ENCODE data around the gene EXOC6B. TPM values are rescaled to one million over a fixed set of nuclear protein-coding genes. Genes with fewer than 3 reads are reported as not detected.

The EXOC6B gene
- total and polyA plus RNA-seq, 2 of the 8 experiments (the other 6 are each of a cell fraction or from before 2014, with no cell fraction given), result 13.5 to 33.0 TPM

- H2BK5ac ChIP-seq (ENCODE audit: low read depth, low read length), result no peak overlapping the region
- no peak for TF ChIP-seq FOSL1 (IDR thresholded peaks at IDR 0.05; ENCODE audit: insufficient read depth, low read depth, low read length)
- no peak for TF ChIP-seq RBBP5 (IDR thresholded peaks at IDR 0.05; ENCODE audit: borderline replicate concordance, low read depth, low read length)
- TF ChIP-seq SIX5 (IDR thresholded peaks at IDR 0.05; ENCODE audit: low read depth, low read length), result no peak
- no peak for TF ChIP-seq CTCF (IDR thresholded peaks at IDR 0.05; ENCODE audit: control extremely low read depth in 1 of 3, insufficient read depth in 1 of 3, low read depth in 1 of 3, low read length in 3 of 3)
- TF ChIP-seq MAX (IDR thresholded peaks at IDR 0.05), result no peak
- no peak overlapping the region for H3K27ac ChIP-seq (ENCODE audit: low read depth, low read length)
- no peak overlapping the region for H2BK20ac ChIP-seq (ENCODE audit: low read length)
- H3K18ac ChIP-seq (ENCODE audit: extremely low read depth, low read length), result no peak overlapping the region
- H4K20me1 ChIP-seq (replicated peaks in 1 of 2; ENCODE audit: control insufficient read depth in 1 of 2, insufficient read depth in 2 of 2, low read length in 2 of 2), result no peaks in the 10 kb centered on the region
- no peaks in the 10 kb centered on the region for H3K36me3 ChIP-seq (ENCODE audit: control insufficient read depth in 2 of 4, insufficient read depth in 4 of 4, low read length in 3 of 4)
- no peak overlapping the region for H3K4ac ChIP-seq (replicated peaks; ENCODE audit: insufficient read length, low read depth, low read length)
- no peak overlapping the region for H3K9ac ChIP-seq (replicated peaks in 1 of 4; ENCODE audit: extremely low read depth in 1 of 4, low read depth in 3 of 4, low read length in 3 of 4)
- H4K91ac ChIP-seq (replicated peaks; ENCODE audit: insufficient read length, low read length), result no peak overlapping the region
- H3K4me3 ChIP-seq (ENCODE audit: extremely low read depth in 1 of 4, insufficient read depth in 2 of 4, low read depth in 3 of 4, low read length in 4 of 4), result no peak overlapping the region
- ChIA-PET CTCF (ENCODE audit: partially characterized antibody) (interaction anchor here (3.1 kb wide), 1 partner anchor 8 kb away, joined by 22 read pairs; no protein-coding TSS in a partner anchor), POLR2A (ENCODE audit: partially characterized antibody) (no interaction called here)
- no peak overlapping the region for H4K5ac ChIP-seq (ENCODE audit: insufficient read length, low read depth, low read length)
- no peak overlapping the region for H4K8ac ChIP-seq (ENCODE audit: extremely low read depth, insufficient read depth, low read length)
- H2AK5ac ChIP-seq (ENCODE audit: low read depth, low read length), result no peak overlapping the region
- no peak overlapping the region for H3K4me2 ChIP-seq (ENCODE audit: insufficient read depth in 1 of 2, low read depth in 2 of 2, low read length in 2 of 2)
- no peak overlapping the region for H3K56ac ChIP-seq (replicated peaks; ENCODE audit: insufficient read length, low read depth, low read length)
- H3K14ac ChIP-seq (ENCODE audit: insufficient read length), result no peak overlapping the region
- FAIRE-seq, result no peak
- no peak overlapping the region for H2AFZ ChIP-seq (ENCODE audit: low read length)
- no peaks in the 10 kb centered on the region for H3K27me3 ChIP-seq (replicated peaks in 1 of 4; ENCODE audit: control insufficient read depth in 3 of 4, extremely low read depth in 1 of 4, insufficient read depth in 3 of 4, low read length in 3 of 4)
- H3K79me2 ChIP-seq (ENCODE audit: control insufficient read depth in 1 of 2, insufficient read depth in 2 of 2, low read length in 2 of 2), result no peaks in the 10 kb centered on the region
- no peaks in the 10 kb centered on the region for H3K23me2 ChIP-seq (ENCODE audit: low read depth, low read length)
- no peaks in the 10 kb centered on the region for H3K79me1 ChIP-seq (ENCODE audit: low read depth, low read length)
- no peak overlapping the region for H3K23ac ChIP-seq (ENCODE audit: insufficient read length)
- no peak overlapping the region for H2BK120ac ChIP-seq (replicated peaks; ENCODE audit: low read depth, low read length)
- no peak for DNase-seq (ENCODE audit: low read depth in 1 of 2, low spot score in 2 of 2)
- no peaks in the 10 kb centered on the region for H3K9me3 ChIP-seq (ENCODE audit: insufficient read depth in 2 of 2, low read depth in 1 of 2, low read length in 1 of 2)
- H2BK12ac ChIP-seq (ENCODE audit: low read depth, low read length), result no peak overlapping the region
- H3K4me1 ChIP-seq (replicated peaks in 1 of 4; ENCODE audit: control insufficient read depth in 3 of 4, insufficient read depth in 4 of 4, low read length in 3 of 4), result no peaks in the 10 kb centered on the region
- no peak overlapping the region for H2BK15ac ChIP-seq (ENCODE audit: low read length)
These were observed 493.1 kb downstream of the EXOC6B start for GRCh38 chr2:72332720-72333119.
